COR-L47 (cell line): ENCODE results near the gene CTU1.

Experiments
- DNase-seq: peaks from one replicate; lab custom pipeline; 2025; lab: John Stamatoyannopoulos, UW

CTU1 gene

GRCh38 chr19:51082611-51083010, 25.6 kb downstream of the CTU1 start, which contains the start of gene KLK14:
Gene KLK14 (minus strand): TSS chr19:51082887. CDS start chr19:51082614, 273 bp downstream.
- no peak for DNase-seq

- DNase-seq: no peak
Observed at GRCh38 chr19:51081476-51081875, 26.7 kb downstream of the CTU1 start.

- DNase-seq: no peak
Observed at GRCh38 chr19:51079481-51080110, 28.6 kb downstream of the CTU1 start.

- no peak for DNase-seq
Observed at GRCh38 chr19:51078731-51079130, 29.5 kb downstream of the CTU1 start.

- no peak for DNase-seq
Observed at GRCh38 chr19:51078104-51078503, 30.1 kb downstream of the CTU1 start.

- no peak for DNase-seq
Observed at GRCh38 chr19:51076631-51077213, 31.5 kb downstream of the CTU1 start.

GRCh38 chr19:51075998-51076397, 32.2 kb downstream of the CTU1 start:
- no peak for DNase-seq

- peak; percentile 60 for DNase-seq
Observed at GRCh38 chr19:51071095-51071405, 37.2 kb downstream of the CTU1 start.

GRCh38 chr19:51070334-51071094, 37.7 kb downstream of the CTU1 start:
- DNase-seq: peak; percentile 13

- DNase-seq: no peak
Observed at GRCh38 chr19:51066393-51067186, 41.6 kb downstream of the CTU1 start.

- DNase-seq: no peak
Observed at GRCh38 chr19:51065221-51065960, 42.8 kb downstream of the CTU1 start.

- DNase-seq: no peak
Observed at GRCh38 chr19:51064534-51065220, 43.5 kb downstream of the CTU1 start, which contains the start of gene KLK13. Gene KLK13 (minus strand): TSS chr19:51065092. CDS start chr19:51065067, 25 bp downstream.

- DNase-seq: no peak
Observed at GRCh38 chr19:51063664-51064063, 44.5 kb downstream of the CTU1 start.

GRCh38 chr19:51060973-51061372, 47.2 kb downstream of the CTU1 start:
- no peak for DNase-seq

GRCh38 chr19:51060336-51060735, 47.9 kb downstream of the CTU1 start:
- no peak for DNase-seq

- DNase-seq: no peak
Observed at GRCh38 chr19:51059715-51060114, 48.5 kb downstream of the CTU1 start.

- no peak for DNase-seq
Observed at GRCh38 chr19:51055866-51056265, 52.3 kb downstream of the CTU1 start.
